LHCN-M2 (cell line): Measurements from ENCODE around the gene PGM5. TPM values are rescaled to one million over a fixed set of nuclear protein-coding genes. Genes with fewer than 3 reads are reported as not detected.
A peak's percentile ranks its signal among the peaks of the same experiment; 100 is the strongest.

Experiments
- DNase-seq: peaks from one replicate; pipeline ENCODE4 v3.0.0-alpha.2; 2012; ENCODE audit warnings: low read depth
- total RNA-seq: library from RNA; depleted of rRNA; stranded (reverse); fragments of >200 nt; gene quantifications from 2 replicates; pipeline ENCODE4 v1.2.3, GENCODE V29; 2014

PGM5 gene
- total RNA-seq, 1 experiment from 2014 or later = not detected

DNA sequence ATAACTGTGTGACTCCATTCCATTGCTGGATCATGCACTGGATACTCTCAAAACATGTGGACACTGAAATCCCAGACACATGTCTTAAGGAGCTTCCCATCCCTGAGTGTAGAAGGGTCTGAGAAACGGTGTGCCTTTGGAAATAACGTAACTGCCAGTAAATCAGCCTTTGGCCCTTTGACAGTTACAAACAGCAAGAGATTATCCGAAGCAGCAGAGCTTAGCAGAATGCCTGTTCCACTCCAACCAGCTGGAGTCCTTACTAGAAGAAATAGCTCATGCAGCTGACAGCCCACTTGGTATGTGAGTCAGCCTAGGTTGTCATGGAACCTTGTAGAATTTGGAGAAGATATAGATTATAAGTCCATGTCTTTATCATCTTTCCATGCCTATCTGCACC, 177.3 kb downstream of the PGM5 start:
- DNase-seq = no peak

DNA sequence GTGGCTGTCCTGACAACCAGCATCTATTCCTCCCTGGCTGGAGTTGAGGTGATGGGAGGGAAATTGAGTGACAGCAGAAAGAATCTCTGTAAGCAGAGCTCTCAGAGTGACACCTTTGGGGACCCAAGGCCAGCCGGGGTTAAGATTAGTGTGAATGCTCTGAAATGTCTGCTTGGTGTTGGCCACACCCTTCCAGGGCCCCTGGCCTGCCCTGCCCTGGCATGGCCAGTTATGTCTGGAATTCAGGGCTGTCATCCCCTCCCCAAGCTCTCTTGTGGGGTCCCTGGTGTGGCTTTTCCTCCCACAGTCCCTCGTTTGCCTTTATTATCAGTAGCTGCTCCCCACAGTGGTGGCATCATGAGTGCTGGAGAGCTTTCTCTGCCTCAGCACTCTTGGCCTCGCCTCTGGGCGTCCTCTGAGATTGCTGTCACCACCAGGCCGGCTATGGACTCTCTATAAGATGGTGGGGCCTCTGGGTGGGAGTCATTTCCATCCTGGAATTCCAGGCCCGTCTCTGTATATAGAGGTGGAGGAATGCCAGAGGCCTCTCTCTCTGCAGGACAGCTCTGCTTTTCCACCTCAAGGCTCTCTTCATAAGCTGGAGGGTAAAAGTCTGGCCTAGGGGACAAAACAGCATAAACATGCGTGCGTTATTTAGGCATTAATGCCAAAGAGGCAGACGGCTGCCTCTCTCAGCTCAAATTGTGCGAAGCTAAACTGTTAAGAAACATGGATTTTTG, 180.6 kb downstream of the PGM5 start:
- no peak for DNase-seq

DNA sequence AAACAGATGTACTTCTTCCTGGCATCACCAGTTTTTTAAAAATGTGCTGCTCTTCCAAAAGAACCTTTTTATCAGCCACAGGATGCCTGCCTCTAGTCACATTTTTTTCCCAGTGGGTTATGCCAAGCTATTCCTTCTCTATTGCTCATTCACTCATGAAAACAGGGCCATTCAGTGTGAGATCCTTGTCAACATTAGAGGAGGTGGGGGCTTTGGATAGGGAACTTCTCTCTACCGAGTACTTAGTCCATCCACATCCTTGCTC, 181.1 kb downstream of the PGM5 start:
- no peak for DNase-seq

- DNase-seq = no peak
These were observed 181.8 kb downstream of the PGM5 start for GRCh38 chr9:68538200-68538599.

DNA sequence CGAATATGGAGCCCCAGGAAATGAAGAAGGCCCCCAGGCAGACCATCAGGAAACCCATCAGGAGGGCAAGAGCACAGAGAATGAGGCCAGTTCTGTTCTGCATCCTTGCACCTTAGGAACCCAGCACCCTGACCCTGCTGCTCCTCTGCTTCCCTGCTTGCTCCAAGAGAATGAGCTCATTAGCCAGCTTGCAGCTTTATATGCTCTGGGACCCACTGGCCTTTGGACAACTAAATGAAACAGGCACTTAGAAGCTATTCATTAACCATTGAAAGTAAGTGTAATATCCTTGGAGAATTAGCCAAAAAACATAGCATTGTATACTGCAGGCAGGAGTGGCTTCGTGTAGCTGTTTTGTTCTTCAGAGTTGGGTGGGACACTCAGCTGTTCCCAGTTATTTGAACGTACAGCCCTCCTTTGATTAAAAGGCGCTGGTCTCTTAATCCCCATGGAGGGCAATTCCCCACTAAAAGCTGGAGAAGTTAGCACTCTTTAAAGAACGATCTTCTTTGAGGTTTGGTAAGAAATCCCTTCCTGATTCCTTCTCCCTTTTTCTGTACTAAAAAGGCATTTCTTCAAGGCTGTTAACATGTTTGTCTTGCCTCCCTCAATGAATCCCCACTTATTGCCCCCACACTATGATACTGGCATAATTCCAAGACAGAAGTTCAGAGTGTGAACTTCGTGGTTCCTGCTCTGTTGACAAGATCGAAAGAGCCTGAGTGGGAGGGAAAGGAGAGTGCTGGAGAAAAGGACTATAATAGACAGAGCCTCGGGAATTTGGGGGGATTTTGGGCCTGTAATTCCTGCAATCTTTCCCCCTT, 184.5 kb downstream of the PGM5 start, which contains the start of gene TMEM252:
TSS of gene TMEM252 (minus strand) at position 172 of the 824 bp plus-strand sequence. CDS start at position 103, 69 bp downstream.
- no peak for DNase-seq

DNA sequence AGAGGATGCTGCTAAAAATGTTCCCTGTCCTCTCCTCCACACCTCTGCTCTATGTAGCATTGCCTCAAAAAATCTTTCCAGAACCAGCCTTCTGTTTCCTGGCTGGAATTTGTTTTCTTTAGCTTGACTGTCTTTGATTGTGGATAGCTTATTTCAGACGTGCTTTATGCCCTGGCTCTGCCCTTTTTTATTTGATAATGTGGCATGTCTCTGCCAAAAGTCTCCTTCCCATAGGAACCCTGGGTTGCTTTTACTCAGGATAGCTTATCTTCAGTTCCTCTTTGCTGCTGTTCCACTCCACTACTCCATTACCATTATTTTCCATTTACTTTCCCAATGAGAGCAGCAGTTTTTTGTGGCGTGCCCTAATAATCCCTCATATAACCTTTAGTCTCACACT, 185.2 kb downstream of the PGM5 start:
- no peak for DNase-seq

DNA sequence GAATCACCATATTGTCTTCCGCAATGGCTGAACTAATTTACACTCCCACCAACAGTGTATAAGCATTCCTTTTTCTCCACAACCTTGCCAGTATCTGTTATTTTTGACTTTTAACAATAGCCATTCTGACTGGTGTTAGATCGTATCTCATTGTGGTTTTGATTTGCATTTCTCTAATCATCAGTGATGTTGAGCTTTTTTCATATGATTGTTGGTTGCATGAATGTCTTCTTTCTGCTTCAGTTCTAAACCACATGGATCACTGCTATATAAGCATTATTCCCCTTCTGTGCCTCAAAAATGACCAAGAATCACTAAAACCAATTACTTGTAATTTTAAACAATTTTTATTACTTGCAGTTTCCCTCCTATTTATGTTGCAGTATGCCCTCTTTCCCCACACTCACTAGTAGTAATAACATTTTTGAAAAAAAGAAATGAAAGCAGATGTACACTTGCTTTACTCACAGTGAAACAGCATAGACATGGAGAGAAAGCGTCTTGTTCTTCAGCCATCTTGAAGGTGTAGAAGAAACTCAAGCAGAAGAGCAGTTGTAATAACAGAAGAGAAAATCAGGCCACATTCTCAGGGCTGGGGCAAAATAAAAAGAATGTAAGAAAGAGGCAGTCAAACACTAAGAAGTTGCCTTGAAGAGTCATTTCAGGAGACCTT, 188.8 kb downstream of the PGM5 start:
- no peak for DNase-seq

GRCh38 chr9:68546596-68547390, 190.4 kb downstream of the PGM5 start:
- no peak for DNase-seq

DNA sequence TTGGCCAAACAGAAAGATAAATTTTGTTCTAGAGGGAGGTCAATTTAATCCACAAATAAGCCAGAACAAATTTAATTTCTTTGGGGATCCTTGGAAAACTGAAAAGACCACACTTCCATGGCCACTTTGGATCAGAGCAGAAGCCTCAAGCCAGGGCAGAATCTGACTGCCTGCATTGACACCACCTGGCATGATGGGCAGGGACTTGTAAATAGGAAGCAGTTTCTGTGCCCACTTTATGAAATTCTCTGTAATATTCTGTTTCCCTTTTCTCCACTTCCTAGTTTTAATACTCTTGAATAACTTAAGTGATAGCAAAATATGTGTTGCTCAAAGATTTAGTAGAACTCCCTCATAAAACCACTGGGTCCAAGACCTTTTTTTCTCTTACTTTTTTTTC, 191.0 kb downstream of the PGM5 start:
- no peak for DNase-seq

DNA sequence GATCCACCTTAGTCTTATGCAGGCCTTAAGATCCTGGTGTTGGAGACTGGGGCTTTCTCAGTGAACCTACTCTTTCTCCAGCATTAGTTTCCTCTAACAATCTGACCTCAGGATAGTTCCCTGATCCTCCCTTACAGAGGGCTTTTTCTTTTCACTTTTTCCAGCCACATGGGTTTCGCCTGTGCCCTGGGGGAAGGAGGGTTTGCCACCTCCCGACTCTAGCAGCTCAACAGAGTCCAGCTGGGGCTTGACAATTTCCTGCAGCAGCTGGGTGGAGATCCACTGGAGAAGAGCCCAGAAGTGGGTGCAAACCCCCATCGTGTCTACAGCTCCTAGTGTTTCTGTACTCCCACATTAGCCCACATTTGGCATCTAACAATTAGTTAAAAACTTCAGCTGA, 191.8 kb downstream of the PGM5 start:
- DNase-seq = no peak

DNA sequence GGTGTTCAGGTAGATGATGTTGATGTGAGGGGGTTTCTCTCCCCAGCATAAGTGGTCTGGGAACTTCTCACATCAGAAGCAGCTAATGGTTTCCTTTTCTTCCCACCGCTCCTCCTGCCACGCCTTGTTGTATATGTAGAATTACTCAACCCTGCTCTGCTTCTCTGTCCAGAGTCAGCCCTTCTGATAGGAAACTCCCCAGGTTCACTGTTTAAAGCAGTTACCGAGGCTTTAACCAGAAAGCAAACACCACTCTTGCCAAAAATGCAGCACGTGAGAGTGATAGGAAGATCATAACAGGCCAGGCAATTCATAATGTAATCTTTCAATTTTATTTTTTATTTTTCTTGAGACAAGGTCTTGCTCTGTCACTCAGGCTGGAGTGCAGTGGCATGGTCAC, 194.8 kb downstream of the PGM5 start:
- DNase-seq = no peak

- peak; percentile 2 for DNase-seq
These were observed 196.5 kb downstream of the PGM5 start for GRCh38 chr9:68552700-68553476.

GRCh38 chr9:68555437-68556150, 199.2 kb downstream of the PGM5 start:
- no peak for DNase-seq

GRCh38 chr9:68558545-68558944, 202.1 kb downstream of the PGM5 start:
- DNase-seq = no peak

DNA sequence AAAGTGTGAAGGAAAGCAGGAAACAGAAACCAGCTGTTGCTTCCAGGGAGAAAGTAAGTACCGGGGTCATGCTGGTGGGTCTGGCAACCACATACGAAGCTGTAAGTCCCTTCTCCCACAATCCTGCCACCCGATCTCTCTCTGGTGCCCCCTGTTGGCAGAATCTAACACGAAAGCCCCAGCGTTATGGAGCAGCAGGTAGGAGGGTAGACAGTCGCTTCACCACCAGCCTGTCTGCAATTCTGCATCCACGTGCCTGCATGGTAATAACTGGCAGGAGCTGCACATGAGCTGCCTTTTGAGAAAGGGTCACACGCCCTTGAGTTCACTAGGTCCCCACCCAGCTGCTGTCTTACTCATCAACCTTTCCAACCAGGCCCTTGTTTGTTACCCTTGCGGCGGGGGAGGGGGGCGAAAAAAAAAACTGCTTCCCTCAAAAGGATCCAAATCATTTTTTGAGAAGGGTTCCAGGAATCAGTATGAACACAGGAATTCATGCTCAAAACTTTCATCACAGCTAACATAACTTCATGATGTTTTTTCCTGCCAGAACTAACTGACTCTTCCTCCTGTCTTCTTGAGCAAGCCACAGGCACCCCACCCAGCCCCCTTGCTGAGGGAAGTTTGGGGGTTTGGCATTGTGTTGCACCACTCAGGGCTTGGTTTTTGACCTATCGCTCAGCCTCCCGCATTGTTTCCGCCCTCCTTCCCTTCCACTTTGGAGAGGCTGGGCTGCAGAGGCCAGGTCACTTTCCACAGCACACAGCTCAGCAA, 203.8 kb downstream of the PGM5 start:
- DNase-seq = no peak

DNA sequence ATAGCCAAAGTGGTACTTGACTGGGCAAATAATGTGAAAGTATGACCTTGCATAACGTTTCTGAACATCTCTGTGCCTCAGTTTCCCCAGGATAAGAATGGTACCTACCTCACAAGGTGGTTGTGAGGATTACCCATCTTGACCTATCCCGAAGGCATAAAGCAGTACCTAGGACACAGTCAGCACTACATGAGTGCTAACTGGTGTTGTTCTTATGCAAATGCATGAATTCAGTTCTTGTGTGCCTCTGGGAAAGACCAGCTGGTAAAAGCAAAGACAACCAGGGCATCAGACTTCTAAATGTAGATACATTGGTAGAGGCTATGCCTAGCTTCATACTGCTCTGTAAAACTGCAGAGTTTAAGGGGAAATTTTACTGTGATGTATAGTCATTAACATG, 206.1 kb downstream of the PGM5 start:
- DNase-seq = no peak

DNA sequence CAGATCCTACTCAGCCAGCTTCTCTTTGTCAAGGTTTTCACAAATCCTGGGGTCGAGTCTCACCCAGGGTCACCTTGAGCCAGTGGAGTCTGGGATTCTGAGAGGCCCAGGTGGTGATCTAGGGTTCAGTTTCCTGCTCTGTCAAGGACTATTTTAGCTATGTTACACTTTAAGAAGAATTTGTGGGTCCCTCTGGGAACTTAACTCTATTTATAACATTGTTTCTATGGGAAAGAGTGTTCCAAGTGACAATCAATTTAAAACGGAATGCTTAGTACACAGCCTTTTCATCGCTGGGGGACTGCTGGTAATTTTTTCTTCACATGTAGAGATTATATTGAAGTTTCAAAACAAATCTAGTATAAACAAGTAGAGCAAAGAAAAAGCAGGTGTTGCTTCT, 211.2 kb downstream of the PGM5 start:
- DNase-seq = no peak

DNA sequence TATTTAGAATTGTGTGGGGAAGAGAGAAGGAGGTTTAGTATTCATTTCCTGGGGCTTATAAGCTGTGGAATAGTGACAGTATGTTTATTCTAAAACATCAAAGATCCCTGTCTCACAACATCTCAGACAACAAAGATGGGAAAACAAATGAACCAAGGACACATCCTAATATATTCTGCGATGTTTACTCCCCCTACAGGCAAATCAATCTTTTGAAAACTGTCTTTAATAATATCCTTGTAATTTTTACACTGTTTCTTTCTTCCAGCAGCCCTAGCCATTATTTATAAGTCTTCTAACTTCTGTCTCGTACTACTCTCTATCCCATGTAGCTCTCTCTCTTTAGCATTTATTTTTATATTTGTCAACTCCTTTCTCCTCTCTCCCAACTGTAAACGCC, 217.7 kb downstream of the PGM5 start:
- no peak for DNase-seq

DNA sequence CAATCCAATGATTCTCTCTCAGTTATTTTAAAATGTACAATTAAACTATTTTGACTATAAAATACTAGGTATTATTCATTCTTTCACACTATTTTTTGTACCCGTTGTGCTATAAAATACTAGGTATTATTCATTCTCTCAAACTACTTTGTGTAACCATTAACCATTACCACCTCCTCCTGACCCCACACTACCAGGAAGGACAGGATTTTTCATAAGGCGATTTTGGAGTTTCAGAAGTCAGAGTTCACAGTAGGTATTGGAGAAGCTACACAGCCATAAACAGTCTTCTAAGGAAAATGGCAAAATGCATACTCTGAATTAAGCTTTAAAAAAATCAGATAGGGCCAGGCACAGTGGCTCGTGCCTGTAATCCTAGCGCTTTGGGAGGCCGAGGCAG, 219.4 kb downstream of the PGM5 start:
- DNase-seq = no peak
